GM12865 (cell line): ENCODE measurements around the gene PHYH.
"Not testable (repeated sequence)": the region's sequence is repeated elsewhere in the genome, so short reads cannot be mapped to it uniquely, and the experiment has no call there.

Experiments used
- DNase-seq: peaks from one replicate; pipeline ENCODE4 v3.0.0; 2010; ENCODE audit warnings: low read depth
- H3K4me3 ChIP-seq: 2 replicates; pipeline ENCODE4 v1.5.1; 2011; ENCODE audit warnings: mild to moderate bottlenecking, low read depth, low read length, control low read depth
- TF ChIP-seq, protein P1 (sequence below): IDR thresholded peaks from 2 replicates; pipeline ENCODE4 v1.5.1; 2011; ENCODE audit warnings: low read length, control low read depth, low read depth, inconsistent platforms; ENCODE audit not compliant: insufficient read depth; ENCODE audit errors: missing control alignments

Gene PHYH

DNA sequence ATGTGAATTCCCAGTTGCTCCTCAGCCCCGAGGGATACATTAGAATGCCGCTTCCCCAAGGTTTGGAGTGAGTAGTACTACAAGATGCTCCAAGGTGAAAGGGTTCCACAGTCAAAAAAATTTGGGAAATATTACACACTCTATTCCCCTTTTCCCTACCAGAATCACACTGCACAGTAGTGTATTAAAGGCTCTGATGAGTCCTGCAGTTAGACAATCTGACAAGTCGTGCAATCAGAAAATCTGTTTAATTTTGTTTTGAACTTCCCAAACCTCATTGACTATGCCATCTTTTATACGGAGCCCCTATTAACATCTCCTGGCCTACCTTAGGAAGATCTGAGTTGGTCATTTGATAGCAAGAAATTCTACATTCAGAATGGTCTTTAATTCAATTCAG is 52.1 kb downstream of the PHYH start:
- DNase-seq: no peak
- H3K4me3 ChIP-seq: no peak overlapping the region
- TF ChIP-seq, protein P1, sequence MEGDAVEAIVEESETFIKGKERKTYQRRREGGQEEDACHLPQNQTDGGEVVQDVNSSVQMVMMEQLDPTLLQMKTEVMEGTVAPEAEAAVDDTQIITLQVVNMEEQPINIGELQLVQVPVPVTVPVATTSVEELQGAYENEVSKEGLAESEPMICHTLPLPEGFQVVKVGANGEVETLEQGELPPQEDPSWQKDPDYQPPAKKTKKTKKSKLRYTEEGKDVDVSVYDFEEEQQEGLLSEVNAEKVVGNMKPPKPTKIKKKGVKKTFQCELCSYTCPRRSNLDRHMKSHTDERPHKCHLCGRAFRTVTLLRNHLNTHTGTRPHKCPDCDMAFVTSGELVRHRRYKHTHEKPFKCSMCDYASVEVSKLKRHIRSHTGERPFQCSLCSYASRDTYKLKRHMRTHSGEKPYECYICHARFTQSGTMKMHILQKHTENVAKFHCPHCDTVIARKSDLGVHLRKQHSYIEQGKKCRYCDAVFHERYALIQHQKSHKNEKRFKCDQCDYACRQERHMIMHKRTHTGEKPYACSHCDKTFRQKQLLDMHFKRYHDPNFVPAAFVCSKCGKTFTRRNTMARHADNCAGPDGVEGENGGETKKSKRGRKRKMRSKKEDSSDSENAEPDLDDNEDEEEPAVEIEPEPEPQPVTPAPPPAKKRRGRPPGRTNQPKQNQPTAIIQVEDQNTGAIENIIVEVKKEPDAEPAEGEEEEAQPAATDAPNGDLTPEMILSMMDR: no peak

DNA sequence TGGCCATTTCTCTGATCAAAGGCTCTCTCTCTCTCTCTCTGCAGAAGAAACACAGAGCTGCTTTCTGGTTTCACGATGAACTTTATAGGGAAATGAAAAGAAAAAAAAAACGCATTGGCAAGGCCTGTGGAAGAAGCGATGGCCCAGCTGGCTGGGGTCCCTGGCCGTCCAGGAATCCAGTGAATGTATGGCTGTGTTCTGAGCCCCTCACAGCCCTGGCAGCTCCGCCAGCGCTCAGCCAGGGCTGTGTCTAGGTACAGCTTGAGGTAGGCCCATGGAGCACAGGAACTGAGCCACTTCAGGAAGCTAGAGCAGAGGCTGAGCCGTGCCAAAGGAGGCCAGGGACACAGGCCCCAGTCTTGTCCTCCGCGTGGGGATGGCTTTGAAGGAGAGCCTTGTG is 52.6 kb downstream of the PHYH start:
- DNase-seq: no peak
- no peak overlapping the region for H3K4me3 ChIP-seq
- TF ChIP-seq, protein P1: no peak

DNA sequence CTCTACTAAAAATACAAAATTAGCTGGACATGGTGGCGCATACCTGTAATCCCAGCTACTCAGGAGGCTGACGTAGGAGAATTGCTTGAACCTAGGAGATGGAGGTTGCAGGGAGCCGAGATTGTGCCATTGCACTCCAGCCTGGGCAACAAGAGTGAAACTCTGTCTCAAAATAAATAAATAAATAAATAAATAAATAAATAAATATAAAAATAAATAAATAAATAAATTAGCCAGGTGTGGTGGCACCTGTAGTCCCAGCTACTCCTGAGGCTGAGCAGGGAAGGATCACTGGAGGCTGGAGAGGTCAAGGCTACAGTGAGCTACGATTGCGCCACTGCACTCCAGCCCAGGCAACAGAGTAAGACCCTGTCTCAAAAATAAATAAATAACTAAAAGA is 57.6 kb downstream of the PHYH start:
- not testable (repeated sequence) for DNase-seq, H3K4me3 ChIP-seq

DNA sequence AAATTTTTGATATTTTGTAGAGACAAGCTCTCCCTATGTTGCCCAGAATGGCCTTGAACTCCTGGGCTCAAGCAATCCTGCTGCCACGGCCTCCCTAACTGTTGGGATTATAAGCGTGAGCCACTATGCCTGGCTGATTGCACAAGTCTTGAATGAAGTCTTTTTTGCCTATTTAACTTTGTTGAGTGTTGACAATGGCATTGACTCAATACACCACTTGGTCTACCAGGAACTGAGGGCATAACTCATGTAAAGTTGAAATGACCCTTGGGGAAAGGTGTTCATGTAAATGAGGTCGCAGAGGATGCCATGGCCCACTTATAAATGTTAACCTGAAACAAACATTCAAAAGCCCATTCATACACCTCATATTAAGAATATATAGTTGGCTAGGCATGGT is 58.3 kb downstream of the PHYH start:
- no peak for DNase-seq
- TF ChIP-seq, protein P1: no peak
- no peak overlapping the region for H3K4me3 ChIP-seq

DNA sequence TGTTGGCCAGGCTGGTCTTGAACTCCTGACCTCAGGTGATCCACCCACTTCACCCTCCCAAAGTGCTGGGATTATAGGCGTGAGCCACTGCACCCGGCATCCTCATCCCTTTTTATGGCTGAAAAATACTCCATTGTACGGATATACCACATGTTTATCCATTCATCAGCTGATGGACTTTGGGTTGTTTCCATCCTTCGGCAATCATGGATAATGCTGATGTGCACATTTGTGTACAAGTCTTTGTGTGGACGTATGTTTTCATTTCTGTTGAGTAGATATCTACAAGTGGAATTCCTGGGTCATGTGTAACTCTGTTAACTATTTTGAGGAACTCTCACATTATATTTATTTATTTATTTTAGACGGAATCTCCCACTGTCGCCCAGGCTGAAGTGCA is 59.9 kb downstream of the PHYH start:
- no peak for DNase-seq
- H3K4me3 ChIP-seq: no peak overlapping the region
- TF ChIP-seq, protein P1: no peak

DNA sequence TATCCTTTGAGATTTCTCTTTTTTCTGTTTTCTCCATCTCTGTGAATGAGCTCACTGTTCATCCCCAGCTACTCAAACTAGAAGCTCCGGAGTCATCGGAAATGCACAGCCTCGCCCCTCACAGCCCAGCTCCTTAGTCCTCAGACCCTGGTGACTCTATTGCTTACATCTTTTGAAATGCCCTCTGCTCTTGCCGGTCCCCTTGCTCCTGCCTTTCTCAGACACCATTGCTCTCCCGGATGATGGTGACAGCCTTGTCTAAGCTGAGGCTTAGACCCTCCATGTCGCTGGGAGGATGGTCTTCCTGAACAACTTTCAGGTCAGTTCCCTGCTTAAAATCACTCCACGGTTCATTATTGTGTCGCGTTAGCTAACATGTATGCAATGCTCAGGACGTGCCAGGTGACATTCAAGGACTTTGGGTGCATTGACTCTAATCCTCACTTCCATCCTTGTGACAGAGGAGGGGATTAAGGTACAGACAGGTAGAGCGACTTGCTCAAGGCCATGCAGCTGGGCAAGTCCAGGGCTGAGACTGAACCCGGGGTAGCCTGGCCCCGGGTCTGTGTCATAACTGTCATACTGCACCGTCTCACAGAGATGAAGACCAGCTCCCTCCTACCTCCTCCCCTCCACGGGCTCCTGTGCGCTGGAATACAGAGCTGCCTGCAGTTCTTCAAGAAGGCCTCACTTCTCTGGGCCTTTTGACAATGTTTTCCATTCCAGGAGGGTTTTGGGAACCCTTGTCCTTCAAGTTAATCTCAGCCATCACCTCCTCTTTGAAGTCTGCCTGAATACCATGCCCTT is 61.4 kb downstream of the PHYH start:
- no peak for DNase-seq
- H3K4me3 ChIP-seq: no peak overlapping the region
- TF ChIP-seq, protein P1: no peak

DNA sequence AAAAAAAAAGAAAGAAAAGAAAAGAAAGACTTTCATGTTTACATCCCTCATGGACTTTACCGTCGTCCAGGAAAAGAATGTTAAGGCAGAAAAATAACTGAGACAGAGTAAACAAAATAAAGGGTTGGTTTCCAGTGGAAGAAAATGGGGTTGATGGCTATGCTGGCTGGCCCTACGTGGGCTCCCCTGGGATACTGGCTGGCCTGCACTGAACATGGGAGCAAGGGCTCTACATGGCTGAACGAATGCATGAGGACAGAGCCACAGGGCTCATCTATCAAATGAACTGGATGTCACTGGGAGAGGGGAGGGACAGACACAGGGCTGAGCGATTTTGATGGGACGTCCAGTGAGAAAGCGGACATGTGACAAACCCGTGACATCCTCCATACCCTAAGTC is 63.2 kb downstream of the PHYH start:
- DNase-seq: no peak
- H3K4me3 ChIP-seq: no peak overlapping the region
- TF ChIP-seq, protein P1: no peak

DNA sequence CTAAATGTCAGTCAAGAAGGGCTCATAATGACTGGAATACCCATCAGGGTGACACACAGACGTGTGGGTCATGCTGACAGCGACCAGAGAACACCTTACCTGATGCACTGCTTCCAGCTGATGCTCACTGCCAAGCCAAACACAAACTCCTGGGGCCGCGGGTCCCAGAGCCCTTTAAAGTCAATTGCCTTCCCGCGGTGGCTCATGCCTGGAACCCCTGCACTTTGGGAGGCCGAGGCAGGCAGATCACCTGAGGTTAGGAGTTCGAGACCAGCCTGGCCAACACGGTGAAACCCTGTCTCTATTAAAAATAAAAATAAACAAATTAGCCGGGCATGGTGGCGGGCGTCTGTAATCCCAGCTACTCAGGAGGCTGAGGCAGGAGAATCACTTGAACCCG is 65.1 kb downstream of the PHYH start:
- not testable (repeated sequence) for H3K4me3 ChIP-seq, DNase-seq
